Lower leg skin (tissue), 3 donors: ENCODE results near the gene HABP2.

Source experiments
- POLR2A ChIP-seq, 2 donors: fragments of 450-650 bp; IDR thresholded peaks; one replicate each; pipeline ENCODE4 v1.6.1; 2016 to 2017; ENCODE audit warnings: antibody characterized with exemption in 2 of 2, mild to moderate bottlenecking in 1 of 2, moderate library complexity in 1 of 2
- TF ChIP-seq, protein P1 (sequence below), 3 donors: fragments of 450-650 bp; IDR thresholded peaks; one replicate each; pipeline ENCODE4 v1.5.1; 2016; ENCODE audit warnings: antibody characterized with exemption in 3 of 3, mild to moderate bottlenecking in 3 of 3, moderate library complexity in 2 of 3

DNA sequence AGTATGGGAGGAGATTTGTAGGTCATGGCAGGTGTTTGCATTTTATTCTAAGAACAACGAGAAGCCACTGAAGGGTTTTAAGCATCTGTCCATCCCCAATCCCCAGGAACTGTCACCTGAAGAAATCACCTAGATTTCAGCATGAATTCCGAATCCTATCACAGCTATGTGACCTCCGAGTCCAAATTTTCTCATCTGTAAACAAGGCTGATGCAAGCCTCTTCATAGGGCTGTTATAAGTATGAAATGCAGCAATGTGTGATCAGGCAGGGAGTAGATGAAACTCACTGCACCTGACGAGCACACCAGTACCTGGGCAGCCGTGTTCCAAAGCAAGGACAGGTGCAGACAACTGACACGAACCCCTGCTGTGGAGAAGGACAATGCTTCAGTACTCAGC, 14.0 kb downstream of the HABP2 start:
- TF ChIP-seq, protein P1, sequence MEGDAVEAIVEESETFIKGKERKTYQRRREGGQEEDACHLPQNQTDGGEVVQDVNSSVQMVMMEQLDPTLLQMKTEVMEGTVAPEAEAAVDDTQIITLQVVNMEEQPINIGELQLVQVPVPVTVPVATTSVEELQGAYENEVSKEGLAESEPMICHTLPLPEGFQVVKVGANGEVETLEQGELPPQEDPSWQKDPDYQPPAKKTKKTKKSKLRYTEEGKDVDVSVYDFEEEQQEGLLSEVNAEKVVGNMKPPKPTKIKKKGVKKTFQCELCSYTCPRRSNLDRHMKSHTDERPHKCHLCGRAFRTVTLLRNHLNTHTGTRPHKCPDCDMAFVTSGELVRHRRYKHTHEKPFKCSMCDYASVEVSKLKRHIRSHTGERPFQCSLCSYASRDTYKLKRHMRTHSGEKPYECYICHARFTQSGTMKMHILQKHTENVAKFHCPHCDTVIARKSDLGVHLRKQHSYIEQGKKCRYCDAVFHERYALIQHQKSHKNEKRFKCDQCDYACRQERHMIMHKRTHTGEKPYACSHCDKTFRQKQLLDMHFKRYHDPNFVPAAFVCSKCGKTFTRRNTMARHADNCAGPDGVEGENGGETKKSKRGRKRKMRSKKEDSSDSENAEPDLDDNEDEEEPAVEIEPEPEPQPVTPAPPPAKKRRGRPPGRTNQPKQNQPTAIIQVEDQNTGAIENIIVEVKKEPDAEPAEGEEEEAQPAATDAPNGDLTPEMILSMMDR (IDR thresholded peaks at IDR 0.05) = no peak
- no peak for TF ChIP-seq POLR2A (IDR thresholded peaks at IDR 0.05)
